WTC11 (cell line): ENCODE results near the gene ASIP.

Experiments
- ETV6 ChIP-seq: sonication (generic); formaldehyde crosslinking; IDR thresholded peaks from 2 replicates; pipeline ENCODE4 v1.8.1; 2022; ENCODE audit warnings: mild to moderate bottlenecking, missing genetic modification reagents
- FOXJ3 ChIP-seq: sonication (generic); formaldehyde crosslinking; IDR thresholded peaks from 2 replicates; pipeline ENCODE4 v1.9.0; 2021; ENCODE audit warnings: missing genetic modification reagents, mild to moderate bottlenecking, borderline replicate concordance
- NFYB ChIP-seq: sonication (generic); formaldehyde crosslinking; conservative IDR thresholded peaks from 2 replicates; pipeline ENCODE4 v1.8.0; 2022; ENCODE audit warnings: low read depth, missing genetic modification reagents
- TF ChIP-seq, protein P1 (sequence below): fragments of 200-600 bp; IDR thresholded peaks from 2 replicates; pipeline ENCODE4 v1.8.0; 2022; ENCODE audit warnings: antibody characterized with exemption
- TF ChIP-seq, protein P2 (sequence below): sonication (generic); formaldehyde crosslinking; IDR thresholded peaks from 2 replicates; pipeline ENCODE4 v1.8.1; 2023; ENCODE audit warnings: mild to moderate bottlenecking, missing genetic modification reagents, moderate library complexity

DNA sequence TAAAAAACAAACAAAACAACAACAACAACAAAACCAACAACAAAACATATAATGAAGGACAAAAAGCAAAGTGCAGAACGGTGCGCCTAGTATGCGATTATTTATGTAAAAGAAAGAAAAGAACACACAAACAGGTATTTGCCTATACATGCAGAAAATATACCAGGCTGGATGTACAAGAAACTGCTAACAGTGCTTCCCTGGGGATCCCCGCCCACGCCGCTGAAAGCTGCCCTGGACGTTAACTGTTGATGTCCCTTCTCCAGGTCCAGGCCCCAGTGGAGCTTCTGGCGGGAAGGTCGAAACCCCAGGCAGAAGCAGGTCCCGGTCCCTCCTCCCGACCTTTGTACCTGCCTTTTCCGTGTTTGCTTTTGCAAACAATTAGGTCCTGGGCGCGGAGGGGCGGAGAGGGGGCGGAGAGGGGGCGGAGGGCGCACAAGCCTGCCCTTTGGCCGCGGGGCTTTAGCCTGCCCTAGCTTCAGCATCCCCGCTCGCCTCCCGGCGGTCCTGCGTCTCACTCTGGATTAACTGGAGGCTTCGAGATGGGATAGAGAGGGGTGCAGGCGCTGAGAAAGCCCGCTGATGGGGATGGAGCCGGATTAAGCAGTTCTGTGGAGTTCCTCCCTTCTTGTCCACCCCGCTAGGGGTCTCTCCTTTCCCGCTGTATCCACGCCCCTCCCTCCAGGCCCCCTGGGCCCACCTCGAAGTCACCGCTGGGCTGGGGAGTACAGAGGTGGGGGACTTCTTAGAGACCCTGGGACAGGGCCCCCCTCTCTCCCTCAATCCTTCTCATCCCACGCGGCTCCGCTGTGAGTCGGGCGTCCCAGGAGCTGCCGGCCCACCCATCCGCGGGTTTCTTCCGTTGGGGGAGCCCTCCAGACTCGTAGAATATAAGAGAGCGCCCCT lies 70.1 kb downstream of the ASIP start:
- no peak for TF ChIP-seq NFYB (CRISPR knock-in tag)
- TF ChIP-seq ETV6: no peak
- TF ChIP-seq, protein P1, sequence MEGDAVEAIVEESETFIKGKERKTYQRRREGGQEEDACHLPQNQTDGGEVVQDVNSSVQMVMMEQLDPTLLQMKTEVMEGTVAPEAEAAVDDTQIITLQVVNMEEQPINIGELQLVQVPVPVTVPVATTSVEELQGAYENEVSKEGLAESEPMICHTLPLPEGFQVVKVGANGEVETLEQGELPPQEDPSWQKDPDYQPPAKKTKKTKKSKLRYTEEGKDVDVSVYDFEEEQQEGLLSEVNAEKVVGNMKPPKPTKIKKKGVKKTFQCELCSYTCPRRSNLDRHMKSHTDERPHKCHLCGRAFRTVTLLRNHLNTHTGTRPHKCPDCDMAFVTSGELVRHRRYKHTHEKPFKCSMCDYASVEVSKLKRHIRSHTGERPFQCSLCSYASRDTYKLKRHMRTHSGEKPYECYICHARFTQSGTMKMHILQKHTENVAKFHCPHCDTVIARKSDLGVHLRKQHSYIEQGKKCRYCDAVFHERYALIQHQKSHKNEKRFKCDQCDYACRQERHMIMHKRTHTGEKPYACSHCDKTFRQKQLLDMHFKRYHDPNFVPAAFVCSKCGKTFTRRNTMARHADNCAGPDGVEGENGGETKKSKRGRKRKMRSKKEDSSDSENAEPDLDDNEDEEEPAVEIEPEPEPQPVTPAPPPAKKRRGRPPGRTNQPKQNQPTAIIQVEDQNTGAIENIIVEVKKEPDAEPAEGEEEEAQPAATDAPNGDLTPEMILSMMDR: no peak
- TF ChIP-seq FOXJ3: no peak
- TF ChIP-seq, protein P2, sequence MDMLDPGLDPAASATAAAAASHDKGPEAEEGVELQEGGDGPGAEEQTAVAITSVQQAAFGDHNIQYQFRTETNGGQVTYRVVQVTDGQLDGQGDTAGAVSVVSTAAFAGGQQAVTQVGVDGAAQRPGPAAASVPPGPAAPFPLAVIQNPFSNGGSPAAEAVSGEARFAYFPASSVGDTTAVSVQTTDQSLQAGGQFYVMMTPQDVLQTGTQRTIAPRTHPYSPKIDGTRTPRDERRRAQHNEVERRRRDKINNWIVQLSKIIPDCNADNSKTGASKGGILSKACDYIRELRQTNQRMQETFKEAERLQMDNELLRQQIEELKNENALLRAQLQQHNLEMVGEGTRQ (CRISPR knock-in tag): no peak
